K562 (cell line): ENCODE results near the gene PDGFC. TPM values are rescaled to one million over a fixed set of nuclear protein-coding genes. Genes with fewer than 3 reads are reported as not detected.

Experiments
- ATAC-seq: fragments of 200-7000 bp; cut with Tn5 transposase; 3 replicates; pipeline ENCODE4 v1.9.1; 2020; ENCODE audit warnings: moderate library complexity
- BruUV-seq: library from RNA; stranded (reverse); fragments of 400-500 nt; replicated peaks from 2 replicates; lab custom pipeline; 2021; lab: Mats Ljungman, UMichigan
- CTCF ChIA-PET: fragments of 300-600 bp; formaldehyde crosslinking; extraction: SDS; loops from one replicate; lab custom pipeline; 2021; ENCODE audit warnings: low intra/inter-chr PET ratio; lab: Yijun Ruan, JAX
- POLR2A ChIA-PET: fragments of 300-600, 350-650 bp; sonication (Branson Sonifier 250); formaldehyde crosslinking; extraction: SDS; loops from one replicate; lab custom pipeline; 2021; ENCODE audit warnings: antibody characterized with exemption, inconsistent platforms; lab: Yijun Ruan, JAX
- DNase-seq, 4 experiments: peaks; one replicate each; pipeline versions ENCODE4 v3.0.0 to v3.0.0-alpha.2; 2011 to 2018; ENCODE audit warnings: low spot score in 3 of 4, mixed read lengths in 3 of 4; ENCODE audit errors: extremely low read depth in 1 of 4
- FAIRE-seq: peaks from 2 replicates; lab custom pipeline; 2011; peaks lifted over from hg19 to GRCh38; lab: Jason Lieb, UNC
- H2AFZ ChIP-seq: 2 replicates; pipeline ENCODE4 v1.6.0; 2011; ENCODE audit warnings: low read depth, low read length, control low read depth, inconsistent platforms
- H3K27ac ChIP-seq: fragments of 200-600 bp; 3 replicates; pipeline ENCODE4 v1.8.0; 2011; ENCODE audit warnings: low read depth, mild to moderate bottlenecking, control low read depth, inconsistent platforms, low read length, moderate library complexity, mixed read lengths; ENCODE audit errors: extremely low read depth
- H3K27me3 ChIP-seq, 2 experiments: fragments of 300-600 bp in 1 of 2; 2 replicates in 1 of 2; 3 replicates in 1 of 2; pipeline versions ENCODE4 v1.6.0 to v1.8.0; 2011; ENCODE audit warnings: inconsistent platforms in 2 of 2, low read length in 2 of 2, mild to moderate bottlenecking in 1 of 2, mixed read lengths in 1 of 2, moderate library complexity in 1 of 2; ENCODE audit not compliant: control insufficient read depth in 2 of 2, insufficient read depth in 2 of 2
- H3K36me3 ChIP-seq: fragments of 300-600 bp; 3 replicates; pipeline ENCODE4 v1.8.0; 2011; ENCODE audit warnings: mild to moderate bottlenecking, low read length, inconsistent platforms; ENCODE audit not compliant: control insufficient read depth, insufficient read depth
- H3K4me1 ChIP-seq, 2 experiments: fragments of 200-600 bp in 1 of 2; replicated peaks in 1 of 2; 2 replicates in 1 of 2; 3 replicates in 1 of 2; pipeline versions ENCODE4 v1.5.1 to v1.8.0; 2011; ENCODE audit warnings: inconsistent platforms in 2 of 2, low read length in 2 of 2, mild to moderate bottlenecking in 1 of 2, mixed read lengths in 1 of 2, moderate library complexity in 1 of 2; ENCODE audit not compliant: control insufficient read depth in 2 of 2, insufficient read depth in 2 of 2
- H3K4me2 ChIP-seq: 2 replicates; pipeline ENCODE4 v1.6.1; 2011; ENCODE audit warnings: low read length, control low read depth, inconsistent platforms, mixed read lengths; ENCODE audit not compliant: insufficient read depth
- H3K4me3 ChIP-seq: fragments of 200-600 bp; sonication (generic), shearing (Covaris generic); 2 replicates; pipeline ENCODE4 v1.5.1; 2016; ENCODE audit warnings: control low read depth, inconsistent platforms
- H3K79me2 ChIP-seq: fragments of 200-600 bp; 3 replicates; pipeline ENCODE4 v1.8.0; 2011; ENCODE audit warnings: low read length, inconsistent platforms; ENCODE audit not compliant: control insufficient read depth, insufficient read depth
- H3K9ac ChIP-seq, 2 experiments: 2 replicates each; pipeline versions ENCODE4 v1.6.0 to v1.6.1; 2011; ENCODE audit warnings: low read depth in 2 of 2, low read length in 2 of 2, control low read depth in 1 of 2, inconsistent platforms in 1 of 2, mild to moderate bottlenecking in 1 of 2, mixed read lengths in 1 of 2; ENCODE audit not compliant: insufficient read depth in 1 of 2
- H3K9me1 ChIP-seq: one replicate; pipeline ENCODE4 v1.6.0; 2011; ENCODE audit warnings: inconsistent platforms, mild to moderate bottlenecking, low read length, moderate library complexity; ENCODE audit not compliant: control insufficient read depth, insufficient read depth
- H3K9me3 ChIP-seq: replicated peaks from 2 replicates; pipeline ENCODE4 v1.5.1; 2011; ENCODE audit warnings: low read depth, low read length, inconsistent platforms; ENCODE audit not compliant: control insufficient read depth, insufficient read depth
- H4K20me1 ChIP-seq: replicated peaks from 2 replicates; pipeline ENCODE4 v1.6.1; 2011; ENCODE audit warnings: low read length, inconsistent platforms, mixed read lengths; ENCODE audit not compliant: control insufficient read depth, insufficient read depth
- DLX4 ChIP-seq: fragments of 250-450 bp; sonication (Bioruptor Pico); IDR thresholded peaks from 2 replicates; pipeline ENCODE4 v1.6.1; 2021; ENCODE audit warnings: mild to moderate bottlenecking
- HMGN3 ChIP-seq: IDR thresholded peaks from 2 replicates; pipeline ENCODE4 v1.6.1; 2011; ENCODE audit warnings: borderline replicate concordance, low read depth, mild to moderate bottlenecking, mixed read lengths, low read length; ENCODE audit not compliant: insufficient read length; ENCODE audit errors: extremely low read depth
- KLF16 ChIP-seq: IDR thresholded peaks from 2 replicates; pipeline ENCODE4 v1.6.1; 2016; ENCODE audit warnings: antibody characterized with exemption
- MTA1 ChIP-seq: fragments of 450-650 bp; IDR thresholded peaks from 2 replicates; pipeline ENCODE4 v1.6.1; 2017; ENCODE audit warnings: borderline replicate concordance
- POLR2A ChIP-seq: fragments of 450-650 bp; conservative IDR thresholded peaks from 2 replicates; pipeline ENCODE4 v1.6.1; 2016
- ZBED1 ChIP-seq: IDR thresholded peaks from 2 replicates; pipeline ENCODE4 v1.6.1; 2014
- ZBTB33 ChIP-seq: sonication (generic); formaldehyde crosslinking; IDR thresholded peaks from 2 replicates; pipeline ENCODE4 v1.8.1; 2023; ENCODE audit warnings: mild to moderate bottlenecking, missing genetic modification reagents
- ZNF407 ChIP-seq: fragments of 450-650 bp; IDR thresholded peaks from 2 replicates; pipeline ENCODE4 v1.6.1; 2016; ENCODE audit warnings: low read depth
- ZNF586 ChIP-seq: fragments of 450-650 bp; formaldehyde crosslinking; conservative IDR thresholded peaks from 2 replicates; pipeline ENCODE4 v1.4.0; 2020; ENCODE audit warnings: mild to moderate bottlenecking, moderate library complexity
- ZNF766 ChIP-seq: fragments of 200-800 bp; sonication (Bioruptor generic); conservative IDR thresholded peaks from 2 replicates; pipeline ENCODE4 v1.6.1; 2016; ENCODE audit warnings: missing genetic modification characterization, missing compliant biosample characterization
- whole genome bisulfite sequencing: fragments of 100-300 bp; shearing (Covaris generic); methylation state at CpG from one replicate; pipeline ENCODE4 v1.1.6; 2016; ENCODE audit warnings: low coverage, mixed read lengths; ENCODE audit not compliant: insufficient coverage; ENCODE audit errors: missing lambda C conversion rate; 5-methylcytosine and 5-hydroxymethylcytosine counted together
- in situ Hi-C: fragments of 300-500 bp; cut with MboI; formaldehyde crosslinking; loops from 4 replicates; pipeline ENCODE4 v1.15.0; 2018; ENCODE audit warnings: inconsistent platforms, mixed read lengths
- intact Hi-C: fragments of 100-400 bp; cut with micrococcal nuclease; formaldehyde crosslinking; loops from 2 replicates; pipeline ENCODE4 v1.14.2; 2022
- polyA plus RNA-seq, 8 experiments: library from polyadenylated mRNA; depleted of rRNA in 4 of 8; stranded (reverse) in 5 of 8; unstranded in 3 of 8; fragments of >200 nt; fragmentation: Nextera tagmentation in 2 of 8; fragmentation: Illumina TruSeq in 1 of 8; extraction: Ambion mirVana in 2 of 8; extraction: Trizol in 1 of 8; gene quantifications; 2 replicates each; pipeline versions ENCODE4 v1.2.1 to v1.2.3, GENCODE V29; 2011 to 2014; ENCODE audit warnings: inconsistent platforms in 1 of 8, missing spikeins in 1 of 8
- total RNA-seq, 7 experiments: library from RNA; depleted of rRNA in 6 of 7; stranded (reverse); fragments of >200 nt in 6 of 7; fragmentation: Illumina TruSeq in 2 of 7; extraction: Trizol in 2 of 7; gene quantifications; 2 replicates each; pipeline versions ENCODE4 v1.2.1 to v1.2.3, GENCODE V29; 2011 to 2021; ENCODE audit warnings: low replicate concordance in 1 of 7

The PDGFC gene
- total and polyA plus RNA-seq, 9 of the 15 experiments (the other 6 are each of a cell fraction or from before 2014, with no cell fraction given): not detected

GRCh38 chr4:156792462-156793085 is 179.0 kb downstream of the PDGFC start:
- BruUV-seq: no TSS peak
- in situ Hi-C loops (no loop called here), intact Hi-C loops (no loop called here)
- Histone ChIP-seq H3K4me3 (no peak overlapping the region), H3K9me3 (no peaks in the 10 kb centered on the region), H4K20me1 (no peaks in the 10 kb centered on the region), H2AFZ (no peak overlapping the region), H3K9ac (no peak overlapping the region), H3K27ac (no peak overlapping the region), H3K9me1 (no peaks in the 10 kb centered on the region), H3K4me2 (no peak overlapping the region), H3K27me3 (no peaks in the 10 kb centered on the region), H3K36me3 (no peaks in the 10 kb centered on the region), H3K79me2 (no peaks in the 10 kb centered on the region), H3K4me1 (no peaks in the 10 kb centered on the region)
- ATAC-seq: no peak
- DNase-seq: no peak
- CTCF ChIA-PET: no interaction called here
- POLR2A ChIA-PET: no interaction called here
- TF ChIP-seq ZNF407 (no peak), KLF16 (no peak), MTA1 (no peak), ZNF586 (CRISPR knock-in tag) (no peak), DLX4 (CRISPR knock-in tag) (no peak), ZBTB33 (no peak), ZBED1 (no peak), HMGN3 (no peak), ZNF766 (CRISPR knock-in tag) (no peak), POLR2A (no peak)
- WGBS: 0% methylated on average over 2 of the region's 2 CpGs
- FAIRE-seq: no peak
